Activated CD4-positive, alpha-beta T cell treated with anti-CD3 and anti-CD28 coated beads for 36 hours (primary cell): ENCODE data around the gene PRKAR1B. TPM values are rescaled to one million over a fixed set of nuclear protein-coding genes. Genes with fewer than 3 reads are reported as not detected.

ENCODE experiments used
- ATAC-seq: fragments of 200-7000 bp; cut with Tn5 transposase; one replicate; pipeline ENCODE4 v1.10.0; 2021; ENCODE audit warnings: mild to moderate bottlenecking, moderate library complexity
- CTCF ChIA-PET: fragments of 350-600 bp; sonication (Branson Sonifier 250); formaldehyde crosslinking; loops from one replicate; lab custom pipeline; 2021; ENCODE audit warnings: antibody characterized with exemption; lab: Charles Lee
- POLR2A ChIA-PET: fragments of 350-600 bp; sonication (Branson Sonifier 250); formaldehyde crosslinking; loops from one replicate; lab custom pipeline; 2021; ENCODE audit warnings: antibody characterized with exemption, inconsistent platforms; lab: Charles Lee
- DNase-seq: peaks from one replicate; pipeline ENCODE4 v3.0.0-alpha.2; 2020
- H3K27ac Mint-ChIP-seq: one replicate; pipeline ENCODE4 v1.8.0; 2021; ENCODE audit warnings: mixed read lengths
- H3K27me3 Mint-ChIP-seq: one replicate; pipeline ENCODE4 v1.8.0; 2021; ENCODE audit warnings: mixed read lengths
- H3K36me3 Mint-ChIP-seq: one replicate; pipeline ENCODE4 v1.8.0; 2021; ENCODE audit warnings: low read depth, mixed read lengths
- H3K4me1 Mint-ChIP-seq: one replicate; pipeline ENCODE4 v1.8.0; 2021; ENCODE audit warnings: mixed read lengths
- H3K4me3 Mint-ChIP-seq: one replicate; pipeline ENCODE4 v1.8.0; 2021; ENCODE audit warnings: mild to moderate bottlenecking, moderate library complexity, mixed read lengths
- H3K9me3 Mint-ChIP-seq: one replicate; pipeline ENCODE4 v1.8.0; 2021; ENCODE audit warnings: low read depth, mixed read lengths
- intact Hi-C, 2 experiments: fragments of 100-400 bp; cut with DNase I in 1 of 2; cut with micrococcal nuclease in 1 of 2; formaldehyde crosslinking; loops; one replicate each; pipeline versions ENCODE4 v1.14.2 to v1.15.1; 2022 to 2024; cut with DNase I, micrococcal nuclease
- total RNA-seq, 2 experiments: library from RNA; stranded (reverse); gene quantifications; one replicate each; pipeline ENCODE4 v1.2.3, GENCODE V29; 2021

The PRKAR1B gene
- total RNA-seq, 2 experiments from 2014 or later = 37.0 to 41.0 TPM

- ATAC-seq (no peak), DNase-seq (no peak)
- Mint-ChIP-seq H3K27ac (no peak overlapping the region), H3K36me3 (peaks cover 20% of the 10 kb centered on the region), H3K9me3 (peaks cover 6% of the 10 kb centered on the region), H3K27me3 (no peaks in the 10 kb centered on the region), H3K4me3 (no peak overlapping the region), H3K4me1 (peaks cover 5% of the 10 kb centered on the region)
- ChIA-PET CTCF (interaction anchor here (0.5 to 1.0 kb wide), 3 partner anchors 11 to 268 kb away, joined by 3 to 5 read pairs (median 3); no protein-coding TSS in a partner anchor), POLR2A (interaction anchor here (0.6 kb wide), 1 partner anchor 211 kb away, joined by 4 read pairs; no protein-coding TSS in a partner anchor)
- intact Hi-C loops = no loop called here
Observed at GRCh38 chr7:699476-700170, 27.5 kb downstream of the PRKAR1B start.

GRCh38 chr7:698515-699475, 28.3 kb downstream of the PRKAR1B start:
- peaks cover 6% of the 10 kb centered on the region for H3K9me3 Mint-ChIP-seq
- POLR2A ChIA-PET = interaction anchor here (0.6 kb wide), 1 partner anchor 210 kb away, joined by 4 read pairs; no protein-coding TSS in a partner anchor
- CTCF ChIA-PET = interaction anchor here (0.5 to 1.0 kb wide), 2 partner anchors 12 to 41 kb away, joined by 3 to 5 read pairs; no protein-coding TSS in a partner anchor
- H3K27me3 Mint-ChIP-seq = no peaks in the 10 kb centered on the region
- H3K27ac Mint-ChIP-seq = no peak overlapping the region
- peaks cover 5% of the 10 kb centered on the region for H3K4me1 Mint-ChIP-seq
- H3K36me3 Mint-ChIP-seq = peaks cover 16% of the 10 kb centered on the region
- no peak for ATAC-seq
- no peak overlapping the region for H3K4me3 Mint-ChIP-seq
- no peak for DNase-seq
- intact Hi-C loops = no loop called here

GRCh38 chr7:696812-697551, 30.1 kb downstream of the PRKAR1B start:
- no peak for DNase-seq
- ATAC-seq = no peak
- ChIA-PET CTCF (no interaction called here), POLR2A (no interaction called here)
- H3K27ac Mint-ChIP-seq = no peak overlapping the region
- H3K4me3 Mint-ChIP-seq = no peak overlapping the region
- H3K36me3 Mint-ChIP-seq = peaks cover 21% of the 10 kb centered on the region
- no peaks in the 10 kb centered on the region for H3K9me3 Mint-ChIP-seq
- peaks cover 5% of the 10 kb centered on the region for H3K4me1 Mint-ChIP-seq
- intact Hi-C loops = no loop called here
- no peaks in the 10 kb centered on the region for H3K27me3 Mint-ChIP-seq

- Mint-ChIP-seq H3K4me3 (no peak overlapping the region), H3K9me3 (no peaks in the 10 kb centered on the region), H3K36me3 (peaks cover 25% of the 10 kb centered on the region), H3K4me1 (peaks cover 2% of the 10 kb centered on the region), H3K27ac (no peak overlapping the region), H3K27me3 (no peaks in the 10 kb centered on the region)
- POLR2A ChIA-PET = interaction anchor here (0.6 kb wide), 1 partner anchor 18 kb away, joined by 3 read pairs; no protein-coding TSS in a partner anchor
- CTCF ChIA-PET = no interaction called here
- ATAC-seq = no peak
- intact Hi-C loops = no loop called here
- DNase-seq = no peak
Observed at GRCh38 chr7:696426-696811, 30.7 kb downstream of the PRKAR1B start.

GRCh38 chr7:693280-693679, 33.8 kb downstream of the PRKAR1B start:
- Mint-ChIP-seq H3K27me3 (no peaks in the 10 kb centered on the region), H3K27ac (no peak overlapping the region), H3K9me3 (peaks cover 6% of the 10 kb centered on the region), H3K4me1 (no peaks in the 10 kb centered on the region), H3K4me3 (no peak overlapping the region), H3K36me3 (peaks cover 47% of the 10 kb centered on the region)
- intact Hi-C loops = no loop called here
- POLR2A ChIA-PET = no interaction called here
- CTCF ChIA-PET = no interaction called here
- DNase-seq (no peak), ATAC-seq (no peak)

GRCh38 chr7:691361-692045, 35.6 kb downstream of the PRKAR1B start:
- intact Hi-C loops = no loop called here
- POLR2A ChIA-PET = no interaction called here
- Mint-ChIP-seq H3K4me1 (no peaks in the 10 kb centered on the region), H3K27ac (no peak overlapping the region), H3K36me3 (peaks cover 56% of the 10 kb centered on the region), H3K4me3 (no peak overlapping the region), H3K9me3 (peaks cover 17% of the 10 kb centered on the region), H3K27me3 (no peaks in the 10 kb centered on the region)
- no peak for DNase-seq
- CTCF ChIA-PET = no interaction called here
- ATAC-seq = no peak

- H3K36me3 Mint-ChIP-seq = peaks cover 58% of the 10 kb centered on the region
- no peak for ATAC-seq
Observed at GRCh38 chr7:690478-691360, 36.4 kb downstream of the PRKAR1B start.

GRCh38 chr7:685540-685939, 41.5 kb downstream of the PRKAR1B start:
- Mint-ChIP-seq H3K27me3 (no peaks in the 10 kb centered on the region), H3K9me3 (peaks cover 26% of the 10 kb centered on the region), H3K36me3 (peaks cover 53% of the 10 kb centered on the region), H3K4me1 (no peaks in the 10 kb centered on the region), H3K4me3 (no peak overlapping the region), H3K27ac (no peak overlapping the region)
- ChIA-PET CTCF (no interaction called here), POLR2A (no interaction called here)
- intact Hi-C loops = no loop called here
- ATAC-seq (no peak), DNase-seq (no peak)

More at GRCh38 chr7:690478-691360, 36.4 kb downstream of the PRKAR1B start:
- CTCF ChIA-PET = no interaction called here
- Mint-ChIP-seq H3K4me1 (no peaks in the 10 kb centered on the region), H3K27me3 (no peaks in the 10 kb centered on the region), H3K27ac (no peak overlapping the region), H3K9me3 (peaks cover 19% of the 10 kb centered on the region), H3K4me3 (no peak overlapping the region)
- intact Hi-C loops = no loop called here
- no peak for DNase-seq
- POLR2A ChIA-PET = no interaction called here

- ChIA-PET POLR2A (no interaction called here), CTCF (no interaction called here)
- H3K36me3 Mint-ChIP-seq = peaks cover 51% of the 10 kb centered on the region
- intact Hi-C loops = no loop called here
- peaks cover 26% of the 10 kb centered on the region for H3K9me3 Mint-ChIP-seq
- ATAC-seq (no peak), DNase-seq (no peak)
- H3K27ac Mint-ChIP-seq = no peak overlapping the region
- H3K27me3 Mint-ChIP-seq = no peaks in the 10 kb centered on the region
- no peaks in the 10 kb centered on the region for H3K4me1 Mint-ChIP-seq
- H3K4me3 Mint-ChIP-seq = no peak overlapping the region
Observed at GRCh38 chr7:684416-684815, 42.7 kb downstream of the PRKAR1B start.

- no peaks in the 10 kb centered on the region for H3K4me1 Mint-ChIP-seq
- CTCF ChIA-PET = interaction anchor here (0.6 kb wide), 1 partner anchor 402 kb away, joined by 3 read pairs; no protein-coding TSS in a partner anchor
Observed at GRCh38 chr7:683526-684205, 43.4 kb downstream of the PRKAR1B start.

More at GRCh38 chr7:683526-684205, 43.4 kb downstream of the PRKAR1B start:
- Mint-ChIP-seq H3K9me3 (peaks cover 23% of the 10 kb centered on the region), H3K27ac (no peak overlapping the region), H3K27me3 (no peaks in the 10 kb centered on the region), H3K4me3 (no peak overlapping the region), H3K36me3 (peaks cover 51% of the 10 kb centered on the region)
- intact Hi-C loops = no loop called here
- DNase-seq (no peak), ATAC-seq (no peak)
- POLR2A ChIA-PET = no interaction called here
